ENCODE measurements around the gene CCDC50. TPM values are rescaled to one million over a fixed set of nuclear protein-coding genes. Genes with fewer than 3 reads are reported as not detected.

CCDC50 gene
- total RNA-seq, 2 donors from 2014 or later, result 99.5 to 169 TPM

DNA sequence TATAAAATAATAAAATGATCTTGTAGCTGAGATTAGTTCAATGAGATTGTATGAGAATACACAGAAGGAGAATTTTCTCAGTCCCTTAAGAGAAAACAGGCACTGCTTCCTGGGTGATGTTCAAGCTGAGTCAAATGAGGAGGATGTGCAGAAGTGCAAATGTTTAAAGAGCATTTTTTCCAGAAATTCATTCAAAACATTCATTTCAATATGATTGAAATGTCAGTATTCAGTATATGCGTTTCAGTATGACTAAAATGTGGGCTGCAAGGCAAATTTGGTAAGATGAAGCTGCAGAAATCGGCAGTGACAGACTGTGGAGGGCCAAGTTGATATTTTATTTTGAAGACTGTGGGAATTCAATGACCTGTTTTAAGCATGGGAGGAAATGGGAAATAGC is 112.5 kb downstream of the CCDC50 start:
- DNase-seq (ENCODE audit: low spot score) (no peak), ATAC-seq (ENCODE audit: insufficient number of reproducible peaks, low FRiP score, low read depth) (no peak)
- Histone ChIP-seq H3K36me3 (no peaks in the 10 kb centered on the region), H3K4me1 (ENCODE audit: control insufficient read depth in 1 of 2, low read depth in 2 of 2) (no peaks in the 10 kb centered on the region), H3K27ac (no peak overlapping the region), H3K9me3 (peaks cover 3% of the 10 kb centered on the region), H3K4me3 (no peak overlapping the region), H3K27me3 (replicated peaks; ENCODE audit: insufficient read depth) (no peaks in the 10 kb centered on the region)
- no peak for TF ChIP-seq CTCF (IDR thresholded peaks at IDR 0.05)

- H3K36me3 ChIP-seq, result no peaks in the 10 kb centered on the region
- H3K27ac ChIP-seq, result no peak overlapping the region
- TF ChIP-seq CTCF (IDR thresholded peaks at IDR 0.05), result no peak
- DNase-seq (ENCODE audit: low spot score) (no peak), ATAC-seq (ENCODE audit: insufficient number of reproducible peaks, low FRiP score, low read depth) (no peak)
- H3K4me1 ChIP-seq (ENCODE audit: control insufficient read depth in 1 of 2, low read depth in 2 of 2), result no peaks in the 10 kb centered on the region
- H3K27me3 ChIP-seq (replicated peaks; ENCODE audit: insufficient read depth), result no peaks in the 10 kb centered on the region
- no peak overlapping the region for H3K4me3 ChIP-seq
- H3K9me3 ChIP-seq, result peaks cover 3% of the 10 kb centered on the region
Measured at GRCh38 chr3:191444569-191444968, 115.4 kb downstream of the CCDC50 start.

Other genes with a start within 250 kb of the CCDC50 start
- gene OSTN, start 130.2 kb upstream of the CCDC50 start, total RNA-seq, result not detected
- under 1 TPM in 1 of 2 donors, not detected in 1; 0.81 TPM for gene UTS2B, start 1.1 kb downstream of the CCDC50 start, total RNA-seq
- gene PYDC2, start 131.8 kb downstream of the CCDC50 start, total RNA-seq, result not detected

All from thoracic aorta (tissue), 2 donors.